IMR-90 (cell line): ENCODE measurements around the gene DIP2C. TPM values are rescaled to one million over a fixed set of nuclear protein-coding genes. Genes with fewer than 3 reads are reported as not detected.

ENCODE experiments used
- ATAC-seq: fragments of 200-7000 bp; cut with Tn5 transposase; 2 replicates; pipeline ENCODE4 v1.9.1; 2020; ENCODE audit warnings: low read depth, mild to moderate bottlenecking, moderate library complexity
- BruUV-seq: library from RNA; stranded (reverse); fragments of 400-500 nt; replicated peaks from 2 replicates; lab custom pipeline; 2021; lab: Mats Ljungman, UMichigan
- CTCF ChIA-PET: fragments of 300-600 bp; formaldehyde crosslinking; extraction: SDS; loops from one replicate; lab custom pipeline; 2021; ENCODE audit warnings: antibody characterized with exemption; lab: Yijun Ruan, JAX
- POLR2A ChIA-PET: fragments of 300-600 bp; sonication (Branson Sonifier 250); formaldehyde crosslinking; loops from one replicate; lab custom pipeline; 2022; ENCODE audit warnings: antibody characterized with exemption; ENCODE audit not compliant: unreplicated experiment; lab: Charles Lee
- DNase-seq: peaks from one replicate; pipeline ENCODE4 v3.0.0; 2013
- H2AFZ ChIP-seq: replicated peaks from 2 replicates; pipeline ENCODE3; 2013; ENCODE audit warnings: low read length, mild to moderate bottlenecking; ENCODE audit not compliant: poor library complexity
- H2AK5ac ChIP-seq: 2 replicates; pipeline ENCODE4 v1.6.1; 2013; ENCODE audit warnings: low read depth, low read length, inconsistent platforms
- H2AK9ac ChIP-seq: replicated peaks from 2 replicates; pipeline ENCODE3; 2013; ENCODE audit warnings: mild to moderate bottlenecking, low read depth, low read length, moderate library complexity; ENCODE audit not compliant: poor library complexity
- H2BK120ac ChIP-seq: 2 replicates; pipeline ENCODE4 v1.6.1; 2013; ENCODE audit warnings: low read depth, low read length, inconsistent platforms
- H2BK15ac ChIP-seq: 3 replicates; pipeline ENCODE4 v1.6.1; 2013; ENCODE audit warnings: low read depth, low read length, inconsistent platforms
- H2BK20ac ChIP-seq: 2 replicates; pipeline ENCODE4 v1.6.1; 2013; ENCODE audit warnings: low read depth, mild to moderate bottlenecking, inconsistent platforms, low read length, moderate library complexity
- H2BK5ac ChIP-seq: 2 replicates; pipeline ENCODE4 v1.6.1; 2013; ENCODE audit warnings: mild to moderate bottlenecking, low read depth, low read length, inconsistent platforms; ENCODE audit not compliant: poor library complexity, severe bottlenecking
- H3K14ac ChIP-seq: replicated peaks from 2 replicates; pipeline ENCODE4 v1.6.1; 2013; ENCODE audit warnings: low read depth, low read length, inconsistent platforms
- H3K18ac ChIP-seq: 2 replicates; pipeline ENCODE4 v1.6.1; 2013; ENCODE audit warnings: low read depth, low read length, control low read depth
- H3K23ac ChIP-seq: 2 replicates; pipeline ENCODE4 v1.6.1; 2013; ENCODE audit warnings: low read depth, low read length, inconsistent platforms
- H3K27ac ChIP-seq: 2 replicates; pipeline ENCODE4 v1.5.1; 2013; ENCODE audit warnings: mild to moderate bottlenecking, control low read depth, low read length; ENCODE audit not compliant: insufficient read depth
- H3K27me3 ChIP-seq: 2 replicates; pipeline ENCODE4 v1.6.1; 2013; ENCODE audit warnings: low read length; ENCODE audit not compliant: control insufficient read depth, insufficient read depth
- H3K36me3 ChIP-seq: 2 replicates; pipeline ENCODE4 v1.6.1; 2013; ENCODE audit warnings: low read length, mixed read lengths; ENCODE audit not compliant: control insufficient read depth, insufficient read depth
- H3K4ac ChIP-seq: 2 replicates; pipeline ENCODE4 v1.6.1; 2013; ENCODE audit warnings: low read depth, low read length, inconsistent platforms
- H3K4me1 ChIP-seq: 2 replicates; pipeline ENCODE4 v1.6.1; 2013; ENCODE audit warnings: low read length, mixed read lengths; ENCODE audit not compliant: control insufficient read depth, insufficient read depth
- H3K4me2 ChIP-seq: 2 replicates; pipeline ENCODE4 v1.6.1; 2013; ENCODE audit warnings: low read depth, mild to moderate bottlenecking, control low read depth, low read length, moderate library complexity
- H3K4me3 ChIP-seq: 2 replicates; pipeline ENCODE4 v1.5.1; 2013; ENCODE audit warnings: low read depth, mild to moderate bottlenecking, control low read depth, low read length, moderate library complexity; ENCODE audit not compliant: insufficient read depth
- H3K56ac ChIP-seq: 2 replicates; pipeline ENCODE4 v1.6.1; 2013; ENCODE audit warnings: low read length, inconsistent platforms; ENCODE audit not compliant: insufficient read depth; ENCODE audit errors: extremely low read depth
- H3K79me1 ChIP-seq, 2 experiments: 2 replicates each; pipeline ENCODE4 v1.6.1; 2013; ENCODE audit warnings: low read length in 2 of 2, inconsistent platforms in 1 of 2, low read depth in 1 of 2
- H3K9ac ChIP-seq: 2 replicates; pipeline ENCODE4 v1.6.1; 2013; ENCODE audit warnings: low read depth, low read length, control low read depth
- H3K9me1 ChIP-seq: 2 replicates; pipeline ENCODE4 v1.6.1; 2013; ENCODE audit warnings: low read length, inconsistent platforms; ENCODE audit not compliant: insufficient read depth
- H3K9me3 ChIP-seq: 2 replicates; pipeline ENCODE4 v1.6.1; 2013; ENCODE audit warnings: low read length; ENCODE audit not compliant: control insufficient read depth, insufficient read depth
- H4K20me1 ChIP-seq: 2 replicates; pipeline ENCODE4 v1.6.1; 2013; ENCODE audit warnings: low read length, inconsistent platforms; ENCODE audit not compliant: insufficient read depth
- H4K5ac ChIP-seq: 2 replicates; pipeline ENCODE4 v1.6.1; 2013; ENCODE audit warnings: mild to moderate bottlenecking, low read depth, low read length, control low read depth
- H4K8ac ChIP-seq, 2 experiments: 2 replicates each; pipeline ENCODE4 v1.6.1; 2013; ENCODE audit warnings: low read depth in 2 of 2, low read length in 2 of 2, control low read depth in 1 of 2, inconsistent platforms in 1 of 2
- H4K91ac ChIP-seq: 2 replicates; pipeline ENCODE4 v1.6.1; 2013; ENCODE audit warnings: low read depth, low read length, inconsistent platforms; ENCODE audit not compliant: insufficient read depth
- BHLHE40 ChIP-seq: fragments of 150-350 bp; IDR thresholded peaks from 2 replicates; pipeline ENCODE4 v1.6.1; 2016; ENCODE audit warnings: mild to moderate bottlenecking, low read depth, low read length
- CEBPB ChIP-seq: IDR thresholded peaks from 2 replicates; pipeline ENCODE4 v1.6.1; 2012; ENCODE audit warnings: low read depth, low read length, improper control_type of control experiment
- CHD1 ChIP-seq: IDR thresholded peaks from 2 replicates; pipeline ENCODE4 v1.6.1; 2012; ENCODE audit warnings: low read depth, low read length, improper control_type of control experiment
- FOS ChIP-seq: fragments of 150-350 bp; IDR thresholded peaks from 2 replicates; pipeline ENCODE4 v1.6.1; 2016; ENCODE audit warnings: low read depth, low read length
- MAFK ChIP-seq: IDR thresholded peaks from 2 replicates; pipeline ENCODE4 v1.6.1; 2012; ENCODE audit warnings: low read depth, low read length, improper control_type of control experiment
- MAZ ChIP-seq: IDR thresholded peaks from 2 replicates; pipeline ENCODE4 v1.6.1; 2012; ENCODE audit warnings: low read depth, mild to moderate bottlenecking, low read length, improper control_type of control experiment, moderate library complexity, borderline replicate concordance
- MXI1 ChIP-seq: IDR thresholded peaks from 2 replicates; pipeline ENCODE4 v1.6.1; 2012; ENCODE audit warnings: low read depth, mild to moderate bottlenecking, low read length, moderate library complexity, borderline replicate concordance
- NFE2L2 ChIP-seq: fragments of 150-350 bp; IDR thresholded peaks from 2 replicates; pipeline ENCODE4 v1.6.1; 2016; ENCODE audit warnings: low read depth, mild to moderate bottlenecking, low read length
- POLR2A ChIP-seq: IDR thresholded peaks from 2 replicates; pipeline ENCODE4 v1.6.1; 2012; ENCODE audit warnings: mild to moderate bottlenecking, low read depth, low read length
- RAD21 ChIP-seq: IDR thresholded peaks from 2 replicates; pipeline ENCODE4 v1.6.1; 2012; ENCODE audit warnings: low read length, improper control_type of control experiment
- RCOR1 ChIP-seq: IDR thresholded peaks from 2 replicates; pipeline ENCODE4 v1.6.1; 2012; ENCODE audit warnings: mild to moderate bottlenecking, low read length, improper control_type of control experiment; ENCODE audit not compliant: insufficient replicate concordance
- RFX5 ChIP-seq: IDR thresholded peaks from 2 replicates; pipeline ENCODE4 v1.8.0; 2012; ENCODE audit warnings: low read depth, mild to moderate bottlenecking, low read length, moderate library complexity
- SMC3 ChIP-seq: fragments of 150-350 bp; IDR thresholded peaks from 2 replicates; pipeline ENCODE4 v1.6.1; 2016; ENCODE audit warnings: low read depth, mild to moderate bottlenecking, antibody characterized with exemption, low read length, moderate library complexity
- WGBS, 2 experiments: methylation state at CpG; one replicate each; pipeline versions ENCODE4 v1.1.5 to v1.1.7; 2013; ENCODE audit warnings: missing lambda C conversion rate in 2 of 2; ENCODE audit not compliant: insufficient read length in 1 of 2; ENCODE audit errors: extremely low coverage in 2 of 2; 5-methylcytosine and 5-hydroxymethylcytosine counted together
- dilution Hi-C: fragments of 300-500 bp; cut with HindIII; formaldehyde crosslinking; loops from one replicate; pipeline ENCODE4 v1.14.3; 2018; ENCODE audit warnings: low sequenced_read_pairs; ENCODE audit not compliant: unreplicated experiment
- in situ Hi-C: fragments of 300-500 bp; cut with MboI; formaldehyde crosslinking; loops from 3 replicates; pipeline ENCODE4 v1.14.3; 2019; ENCODE audit warnings: low sequenced_read_pairs, inconsistent platforms, mixed read lengths
- intact Hi-C: fragments of 100-400 bp; cut with micrococcal nuclease; formaldehyde crosslinking; loops from 2 replicates; pipeline ENCODE4 v1.10.0; 2022
- polyA plus RNA-seq, 3 experiments: library from polyadenylated mRNA; depleted of rRNA; stranded (reverse); fragments of >200 nt; gene quantifications; 2 replicates each; pipeline ENCODE4 v1.2.3, GENCODE V29; 2012; ENCODE audit warnings: low replicate concordance in 1 of 3
- total RNA-seq: library from RNA; depleted of rRNA; stranded (reverse); fragments of >200 nt; gene quantifications from 2 replicates; pipeline ENCODE4 v1.2.3, GENCODE V29; 2012
- TF ChIP-seq, protein P1 (sequence below): fragments of 150-350 bp; IDR thresholded peaks from 2 replicates; pipeline ENCODE4 v1.6.1; 2016; ENCODE audit warnings: low read depth, mild to moderate bottlenecking, low read length, moderate library complexity, borderline replicate concordance
- TF ChIP-seq, protein P2 (sequence below): conservative IDR thresholded peaks from 2 replicates; pipeline ENCODE4 v1.5.1; 2012; ENCODE audit warnings: mild to moderate bottlenecking, low read depth, low read length, improper control_type of control experiment
- TF ChIP-seq, protein P3 (sequence below): fragments of 150-350 bp; IDR thresholded peaks from 2 replicates; pipeline ENCODE4 v1.6.1; 2017; ENCODE audit warnings: mild to moderate bottlenecking, antibody characterized with exemption, low read length, low read depth

Gene DIP2C
- total and polyA plus RNA-seq, 2 of the 4 experiments (the other 2 are of a cell fraction), result 8.6 to 17.3 TPM

DNA sequence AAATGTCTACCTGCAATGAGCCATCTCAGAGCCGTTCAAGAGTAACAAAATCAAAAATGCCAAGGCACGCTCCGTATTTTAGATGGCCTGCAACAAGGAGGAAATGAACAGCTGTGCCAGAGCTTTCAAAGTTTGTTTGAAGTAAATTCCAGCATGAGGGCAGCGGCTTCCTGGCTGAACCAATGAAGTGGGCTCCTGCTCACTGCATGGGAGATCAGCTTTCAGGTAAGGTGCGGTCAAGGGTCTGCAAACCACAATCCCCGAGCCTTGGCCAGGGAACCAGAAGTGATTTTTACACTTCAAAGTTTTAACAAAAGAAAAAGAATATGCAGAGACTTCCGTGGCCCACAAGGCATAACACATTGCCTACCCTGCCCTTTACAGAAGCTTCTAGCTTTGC is 120.6 kb downstream of the DIP2C start:
- H3K27me3 ChIP-seq, result no peaks in the 10 kb centered on the region
- no peak overlapping the region for H3K14ac ChIP-seq
- H4K91ac ChIP-seq, result no peak overlapping the region
- H2BK15ac ChIP-seq, result no peak overlapping the region
- H4K20me1 ChIP-seq, result peaks cover 89% of the 10 kb centered on the region
- POLR2A ChIA-PET, result no interaction called here
- H3K18ac ChIP-seq, result no peak overlapping the region
- H3K9me1 ChIP-seq, result peaks cover 25% of the 10 kb centered on the region
- 93% methylated on average over 4 of the region's 7 CpGs; no CpG with 5 or more reads in 1 of the 2 experiments for WGBS, 2 experiments
- no peak overlapping the region for H2AK9ac ChIP-seq
- no peak overlapping the region for H2BK20ac ChIP-seq
- H2BK120ac ChIP-seq, result no peak overlapping the region
- peaks cover 57 to 94% of the 10 kb centered on the region in 2 experiments for H3K79me1 ChIP-seq
- no peak overlapping the region for H2AFZ ChIP-seq
- DNase-seq (no peak), ATAC-seq (no peak)
- H3K36me3 ChIP-seq, result no peaks in the 10 kb centered on the region
- no peak overlapping the region for H3K4me2 ChIP-seq
- no peak overlapping the region for H3K56ac ChIP-seq
- peaks cover 10% of the 10 kb centered on the region for H3K9me3 ChIP-seq
- CTCF ChIA-PET, result interaction anchor here (0.6 kb wide), 1 partner anchor 194 kb away, joined by 3 read pairs; no protein-coding TSS in a partner anchor
- H3K4ac ChIP-seq, result no peak overlapping the region
- no peak overlapping the region for H3K23ac ChIP-seq
- dilution Hi-C loops, result no loop called here
- H4K5ac ChIP-seq, result no peak overlapping the region
- intact Hi-C loops, result no loop called here
- no TSS peak for BruUV-seq
- H4K8ac ChIP-seq, result no peak overlapping the region
- H3K4me1 ChIP-seq, result peaks cover 9% of the 10 kb centered on the region
- no peak overlapping the region for H2BK5ac ChIP-seq
- no peak for TF ChIP-seq FOS
- TF ChIP-seq NFE2L2, result no peak
- TF ChIP-seq RFX5, result no peak
- TF ChIP-seq, protein P1, sequence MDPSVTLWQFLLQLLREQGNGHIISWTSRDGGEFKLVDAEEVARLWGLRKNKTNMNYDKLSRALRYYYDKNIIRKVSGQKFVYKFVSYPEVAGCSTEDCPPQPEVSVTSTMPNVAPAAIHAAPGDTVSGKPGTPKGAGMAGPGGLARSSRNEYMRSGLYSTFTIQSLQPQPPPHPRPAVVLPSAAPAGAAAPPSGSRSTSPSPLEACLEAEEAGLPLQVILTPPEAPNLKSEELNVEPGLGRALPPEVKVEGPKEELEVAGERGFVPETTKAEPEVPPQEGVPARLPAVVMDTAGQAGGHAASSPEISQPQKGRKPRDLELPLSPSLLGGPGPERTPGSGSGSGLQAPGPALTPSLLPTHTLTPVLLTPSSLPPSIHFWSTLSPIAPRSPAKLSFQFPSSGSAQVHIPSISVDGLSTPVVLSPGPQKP, result no peak
- TF ChIP-seq MXI1, result no peak
- TF ChIP-seq RCOR1, result no peak
- no peak for TF ChIP-seq CHD1
- no peak for TF ChIP-seq POLR2A
- no peak for TF ChIP-seq CEBPB
- no peak for TF ChIP-seq MAZ
- TF ChIP-seq SMC3, result no peak
- no peak for TF ChIP-seq BHLHE40
- TF ChIP-seq, protein P2, sequence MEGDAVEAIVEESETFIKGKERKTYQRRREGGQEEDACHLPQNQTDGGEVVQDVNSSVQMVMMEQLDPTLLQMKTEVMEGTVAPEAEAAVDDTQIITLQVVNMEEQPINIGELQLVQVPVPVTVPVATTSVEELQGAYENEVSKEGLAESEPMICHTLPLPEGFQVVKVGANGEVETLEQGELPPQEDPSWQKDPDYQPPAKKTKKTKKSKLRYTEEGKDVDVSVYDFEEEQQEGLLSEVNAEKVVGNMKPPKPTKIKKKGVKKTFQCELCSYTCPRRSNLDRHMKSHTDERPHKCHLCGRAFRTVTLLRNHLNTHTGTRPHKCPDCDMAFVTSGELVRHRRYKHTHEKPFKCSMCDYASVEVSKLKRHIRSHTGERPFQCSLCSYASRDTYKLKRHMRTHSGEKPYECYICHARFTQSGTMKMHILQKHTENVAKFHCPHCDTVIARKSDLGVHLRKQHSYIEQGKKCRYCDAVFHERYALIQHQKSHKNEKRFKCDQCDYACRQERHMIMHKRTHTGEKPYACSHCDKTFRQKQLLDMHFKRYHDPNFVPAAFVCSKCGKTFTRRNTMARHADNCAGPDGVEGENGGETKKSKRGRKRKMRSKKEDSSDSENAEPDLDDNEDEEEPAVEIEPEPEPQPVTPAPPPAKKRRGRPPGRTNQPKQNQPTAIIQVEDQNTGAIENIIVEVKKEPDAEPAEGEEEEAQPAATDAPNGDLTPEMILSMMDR, result no peak
- TF ChIP-seq MAFK, result no peak
- no peak for TF ChIP-seq RAD21
- TF ChIP-seq, protein P3, sequence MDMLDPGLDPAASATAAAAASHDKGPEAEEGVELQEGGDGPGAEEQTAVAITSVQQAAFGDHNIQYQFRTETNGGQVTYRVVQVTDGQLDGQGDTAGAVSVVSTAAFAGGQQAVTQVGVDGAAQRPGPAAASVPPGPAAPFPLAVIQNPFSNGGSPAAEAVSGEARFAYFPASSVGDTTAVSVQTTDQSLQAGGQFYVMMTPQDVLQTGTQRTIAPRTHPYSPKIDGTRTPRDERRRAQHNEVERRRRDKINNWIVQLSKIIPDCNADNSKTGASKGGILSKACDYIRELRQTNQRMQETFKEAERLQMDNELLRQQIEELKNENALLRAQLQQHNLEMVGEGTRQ, result no peak
- in situ Hi-C loops, result no loop called here
- H3K27ac ChIP-seq, result no peak overlapping the region
- no peak overlapping the region for H3K9ac ChIP-seq
- H2AK5ac ChIP-seq, result no peak overlapping the region
- no peak overlapping the region for H3K4me3 ChIP-seq
